ENCODE results near the gene UNC13C.

GRCh38 chr15:53978253-53978906, at the start of gene UNC13C:
- TF ChIP-seq PRDM15 (CRISPR knock-in tag; IDR thresholded peaks at IDR 0.05) (no peak), ZNF274 (IDR thresholded peaks at IDR 0.05; ENCODE audit: insufficient read depth, insufficient read length) (no peak), JUND (IDR thresholded peaks at IDR 0.05; ENCODE audit: low read depth, low read length) (no peak), CTCF (IDR thresholded peaks at IDR 0.05 in 2 of 3, conservative IDR thresholded peaks at IDR 0.05 in 1 of 3; ENCODE audit: control insufficient read depth in 2 of 3, extremely low read depth in 1 of 3, insufficient read depth in 1 of 3, low read depth in 3 of 3, low read length in 3 of 3) (no peak), RCOR1 (conservative IDR thresholded peaks at IDR 0.05; ENCODE audit: low read depth, low read length) (no peak), MXI1 (IDR thresholded peaks at IDR 0.05; ENCODE audit: low read depth, low read length) (no peak), MYC (IDR thresholded peaks at IDR 0.05; ENCODE audit: insufficient read depth, insufficient read length, insufficient replicate concordance, low read length, severe bottlenecking) (no peak), KAT2A (conservative IDR thresholded peaks at IDR 0.05; ENCODE audit: control insufficient read depth, low read depth, low read length) (no peak), CHD2 (IDR thresholded peaks at IDR 0.05; ENCODE audit: borderline replicate concordance, low read depth, low read length) (no peak), STAT3 (IDR thresholded peaks at IDR 0.05; ENCODE audit: low read depth, low read length) (no peak), HDAC2 (IDR thresholded peaks at IDR 0.05) (no peak), FOS (IDR thresholded peaks at IDR 0.05; ENCODE audit: borderline replicate concordance, extremely low read depth, insufficient read length) (no peak), POLR2AphosphoS5 (IDR thresholded peaks at IDR 0.05; ENCODE audit: low read length) (no peak)

Measured in GM12878 (cell line).